Stimulated activated CD8-positive, alpha-beta memory T cell treated with anti-CD3 and anti-CD28 coated beads, Interleukin-15, amount 100 ng/mL, for 24 hours (primary cell): ENCODE data around the gene LENG1.

Experiments
- DNase-seq: peaks from one replicate; pipeline ENCODE4 v3.0.0-alpha.2; 2020; ENCODE audit warnings: low read depth

Gene LENG1

DNA sequence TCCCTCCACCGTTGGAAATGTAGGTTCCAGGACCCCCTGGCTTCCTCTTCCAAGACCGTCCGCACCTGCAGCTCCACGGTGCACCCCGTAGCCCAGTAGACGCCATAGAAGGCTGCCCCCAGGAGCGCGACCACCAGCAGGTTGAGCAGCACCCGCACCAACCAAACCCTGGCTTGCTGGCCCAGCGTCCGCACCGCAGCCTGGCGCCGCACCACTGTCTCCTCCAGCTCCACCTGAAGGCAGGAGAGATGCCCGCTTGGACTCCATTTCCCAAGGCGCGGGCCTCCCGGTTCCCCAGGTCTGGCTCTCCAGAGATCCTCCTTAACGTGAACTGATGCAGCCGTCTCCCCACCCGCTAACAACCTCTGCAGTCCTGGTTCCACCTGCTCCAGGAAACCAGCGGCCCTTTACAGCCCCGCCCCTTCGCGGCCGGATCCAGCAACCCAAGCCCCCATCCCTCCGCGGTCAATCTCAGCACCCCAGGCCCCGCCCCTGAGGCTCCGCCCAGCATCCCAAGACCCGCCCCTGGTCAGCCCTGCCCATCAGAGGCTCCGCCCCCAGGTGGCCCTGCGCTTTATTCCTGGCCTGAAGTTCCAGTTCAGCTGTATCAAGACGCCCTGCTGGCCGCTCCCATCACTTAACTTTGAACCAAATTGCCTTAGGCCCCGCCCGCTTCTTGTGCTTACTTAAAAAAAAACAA lies 5.0 kb upstream of the LENG1 start:
- peak; percentile 26 for DNase-seq

DNA sequence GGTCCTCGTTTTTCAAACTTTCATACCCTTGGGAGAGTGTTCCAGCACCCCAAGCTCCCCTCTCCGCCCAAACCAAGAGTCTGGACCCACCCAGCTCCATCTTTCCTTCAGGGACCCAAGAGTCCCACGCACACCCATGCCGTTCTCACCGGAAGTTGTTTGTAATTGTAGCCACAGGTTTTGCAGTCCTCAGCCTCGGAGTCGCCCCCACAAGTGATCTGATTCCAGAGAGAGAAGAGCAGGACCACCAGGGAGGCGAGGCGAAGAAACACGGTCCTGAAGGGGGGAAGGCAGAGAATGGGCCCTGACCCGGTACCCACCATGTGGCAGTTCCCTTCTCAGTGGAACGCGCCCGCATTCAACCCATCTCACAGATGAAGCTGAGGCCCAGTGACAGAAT lies 3.4 kb upstream of the LENG1 start:
- no peak for DNase-seq

DNA sequence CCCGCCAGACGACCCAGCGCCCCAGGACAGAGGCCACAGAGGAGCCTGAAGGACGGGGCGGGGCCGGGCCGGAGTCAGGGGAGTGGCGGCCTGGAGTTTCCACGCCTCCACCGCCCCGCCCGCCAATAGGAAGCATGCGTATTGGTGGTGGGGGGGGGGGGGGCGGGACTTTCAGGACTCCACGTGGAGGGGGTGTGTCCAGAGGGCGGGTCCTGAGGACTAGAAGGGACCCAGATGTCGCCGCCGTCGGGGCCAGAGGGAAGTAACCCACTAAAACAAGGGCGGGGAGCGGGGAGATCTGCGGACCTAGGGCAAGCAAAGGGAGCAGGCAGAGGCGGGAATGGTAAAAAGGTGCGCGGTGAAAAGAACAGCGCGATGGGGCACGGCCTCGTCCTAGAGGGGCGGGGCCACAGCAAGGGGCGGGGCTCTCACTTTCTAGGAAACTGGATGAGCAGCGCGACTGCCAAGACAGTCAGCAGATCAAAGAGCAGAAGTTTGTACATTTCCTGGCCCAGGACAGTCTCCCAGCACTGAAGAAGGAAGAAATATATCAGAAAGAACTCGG lies 2.8 kb upstream of the LENG1 start:
- peak; percentile 59 for DNase-seq

DNA sequence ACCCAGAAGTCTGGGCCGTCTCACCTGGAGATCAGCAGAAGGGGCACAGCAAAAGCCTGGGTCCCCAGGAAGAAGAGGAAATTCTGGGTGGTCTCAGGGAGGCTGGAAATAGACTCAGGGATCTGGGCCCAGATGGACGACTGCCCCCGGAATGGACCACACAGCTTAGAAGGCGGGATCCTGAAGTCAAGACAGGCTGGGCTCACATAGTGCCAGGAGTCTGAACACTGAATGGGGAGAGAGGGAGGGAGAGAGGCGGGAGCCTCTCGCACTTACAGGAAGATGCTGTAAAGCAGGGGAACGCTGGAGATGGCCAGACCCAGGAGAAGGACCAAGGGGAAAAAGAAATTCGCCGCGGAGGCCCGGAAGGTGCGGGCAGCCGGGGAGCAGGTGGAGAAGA lies 1.3 kb upstream of the LENG1 start:
- no peak for DNase-seq

DNA sequence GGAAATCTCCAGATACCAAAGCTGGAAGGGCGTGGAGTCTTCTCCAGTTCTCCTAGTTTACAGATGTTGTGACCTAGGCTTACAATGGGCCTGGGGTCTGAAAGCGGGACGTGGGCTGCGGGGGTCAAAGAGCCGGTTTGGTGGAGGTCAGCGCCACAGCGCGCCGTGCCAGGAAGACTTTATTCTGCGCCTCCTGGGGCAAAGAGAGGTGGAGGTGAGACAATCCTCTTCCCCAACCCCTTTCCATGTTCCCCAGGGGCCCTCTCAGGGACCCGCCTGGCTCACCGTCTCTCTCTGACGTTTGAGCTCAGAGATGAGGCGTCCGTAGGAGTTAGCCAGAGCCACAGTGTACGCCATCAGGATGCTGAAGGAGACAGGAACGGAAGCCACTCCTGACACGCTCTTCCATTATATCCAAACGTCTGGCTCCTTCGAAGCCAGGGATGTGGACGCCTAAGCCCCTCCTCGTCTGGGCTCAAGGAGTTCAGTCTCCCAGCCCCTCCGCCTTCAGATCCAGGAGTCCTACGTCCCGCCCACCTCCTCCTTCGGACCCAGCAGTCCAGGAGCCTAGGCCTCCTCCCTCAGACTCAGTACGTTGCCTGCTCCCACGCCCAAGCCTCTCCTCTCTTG lies 776 bp upstream of the LENG1 start:
- DNase-seq = no peak

DNA sequence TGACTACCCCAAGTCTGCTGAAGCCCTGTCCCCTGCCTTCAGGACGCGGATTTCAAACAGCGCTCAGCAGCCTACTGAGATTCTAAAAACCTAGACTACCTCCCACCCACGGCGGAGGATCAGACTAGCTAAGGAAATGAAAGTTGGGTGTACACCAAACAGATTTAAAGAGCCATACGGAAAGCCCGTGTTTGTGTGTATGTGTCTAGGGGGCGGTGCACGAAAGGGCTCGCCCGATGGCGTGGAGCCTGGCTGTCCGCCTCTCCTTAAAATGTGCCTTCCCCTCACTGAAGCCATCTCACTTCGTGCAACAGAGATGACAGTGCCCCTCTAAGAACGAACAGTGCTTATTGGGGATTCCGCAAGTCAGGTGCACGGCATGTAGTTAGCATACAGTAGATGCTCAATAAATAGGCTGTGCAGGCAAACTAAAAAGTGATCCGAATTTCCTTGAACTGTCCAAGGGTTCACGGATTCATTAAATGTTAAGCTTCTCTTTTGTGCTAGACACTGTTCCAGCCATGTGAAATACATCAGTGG lies 639 bp downstream of the LENG1 start:
- no peak for DNase-seq

DNA sequence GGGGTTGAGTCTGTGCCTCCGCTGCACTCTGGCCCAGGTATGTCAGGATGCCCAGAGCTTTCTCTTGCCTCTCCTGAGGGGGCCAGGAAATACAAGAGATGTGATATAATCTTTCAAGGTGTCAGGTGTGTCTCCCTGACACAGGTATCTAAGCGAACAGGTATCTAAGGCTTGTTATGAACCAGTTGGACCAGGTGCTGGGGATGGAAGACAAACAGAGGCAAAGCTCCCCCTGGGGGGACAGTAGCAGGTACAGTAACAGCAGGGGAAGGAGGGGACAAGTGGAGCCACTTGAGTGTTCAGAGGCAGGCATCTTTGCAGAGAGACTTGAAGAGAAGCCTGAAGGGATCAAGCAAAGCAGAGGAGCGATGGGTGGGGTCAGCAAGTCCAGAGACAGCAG lies 2.6 kb downstream of the LENG1 start:
- no peak for DNase-seq

DNA sequence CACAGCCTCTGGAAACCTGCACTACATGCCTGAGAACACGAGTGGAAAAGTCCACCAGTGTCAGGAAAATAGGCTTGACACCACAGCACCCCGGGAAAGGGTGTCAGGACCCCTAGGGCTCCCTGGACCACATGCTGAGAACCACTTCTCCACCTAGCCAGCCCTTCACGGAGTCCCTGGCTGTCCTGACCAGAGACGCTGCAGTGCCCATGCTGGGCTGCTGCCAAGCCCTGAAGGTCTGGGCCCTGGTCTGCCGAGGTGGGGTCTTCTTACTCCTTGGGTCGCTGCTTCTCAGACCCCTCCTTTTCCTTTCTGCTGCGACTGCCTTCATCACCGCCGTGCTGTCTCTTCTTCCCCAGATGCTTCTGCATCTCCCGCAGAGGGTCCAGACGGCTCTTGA lies 3.0 kb downstream of the LENG1 start:
- no peak for DNase-seq

DNA sequence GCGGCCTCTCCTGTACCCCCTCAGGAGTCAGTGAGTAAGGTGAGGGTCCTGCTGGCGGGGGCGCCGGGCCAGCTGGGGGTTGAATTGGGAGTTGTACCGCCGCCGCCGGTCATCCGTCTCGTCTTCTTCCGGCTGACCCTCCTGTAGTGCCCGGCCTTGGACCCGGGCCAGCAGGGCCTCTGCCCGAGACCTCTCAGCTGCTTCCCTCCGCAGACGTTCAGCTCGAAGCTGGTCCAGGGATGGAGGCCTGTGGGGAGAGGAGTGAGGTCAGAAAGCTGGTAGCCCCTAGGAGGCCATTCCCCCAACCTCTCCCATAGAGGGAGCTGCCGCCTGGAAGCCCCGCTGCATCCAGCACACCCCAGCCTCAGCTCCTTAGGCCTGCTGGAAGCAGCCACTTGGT lies 3.8 kb downstream of the LENG1 start:
- no peak for DNase-seq

DNA sequence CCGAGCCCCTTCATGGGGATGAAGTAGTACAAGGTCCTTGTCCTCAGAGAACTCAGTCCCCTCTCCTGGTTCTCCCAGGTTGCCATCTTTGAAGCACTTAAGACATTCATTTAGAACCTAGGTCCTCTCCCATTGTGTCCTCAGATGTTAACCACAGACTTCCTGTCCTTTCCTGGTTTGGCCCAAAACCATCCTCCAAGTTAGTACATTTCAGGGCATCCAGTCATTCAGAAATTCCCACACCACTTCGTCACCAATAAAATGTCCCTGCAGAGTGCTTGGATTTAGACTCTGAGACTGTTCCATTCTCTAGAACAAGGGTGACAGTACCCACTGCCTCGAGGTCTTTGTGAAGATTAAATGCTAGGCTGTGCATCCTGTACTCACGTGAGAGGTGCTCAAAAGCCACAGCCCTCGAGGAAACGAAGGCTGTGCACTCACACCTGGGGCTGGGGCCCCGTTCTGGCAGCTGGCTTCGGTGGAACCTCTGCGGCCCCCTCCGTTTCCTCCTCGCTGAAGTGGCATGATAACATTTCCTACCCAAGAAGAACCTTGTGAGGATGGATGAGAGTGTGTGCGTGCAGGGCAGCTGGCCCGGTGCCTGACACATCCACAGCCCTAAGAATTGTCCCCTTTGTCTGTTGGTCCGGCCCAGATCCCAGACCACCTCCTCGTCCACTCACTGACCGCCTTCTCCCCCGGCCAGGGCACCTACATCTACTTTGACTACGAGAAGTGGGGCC lies 4.7 kb downstream of the LENG1 start:
- no peak for DNase-seq

DNA sequence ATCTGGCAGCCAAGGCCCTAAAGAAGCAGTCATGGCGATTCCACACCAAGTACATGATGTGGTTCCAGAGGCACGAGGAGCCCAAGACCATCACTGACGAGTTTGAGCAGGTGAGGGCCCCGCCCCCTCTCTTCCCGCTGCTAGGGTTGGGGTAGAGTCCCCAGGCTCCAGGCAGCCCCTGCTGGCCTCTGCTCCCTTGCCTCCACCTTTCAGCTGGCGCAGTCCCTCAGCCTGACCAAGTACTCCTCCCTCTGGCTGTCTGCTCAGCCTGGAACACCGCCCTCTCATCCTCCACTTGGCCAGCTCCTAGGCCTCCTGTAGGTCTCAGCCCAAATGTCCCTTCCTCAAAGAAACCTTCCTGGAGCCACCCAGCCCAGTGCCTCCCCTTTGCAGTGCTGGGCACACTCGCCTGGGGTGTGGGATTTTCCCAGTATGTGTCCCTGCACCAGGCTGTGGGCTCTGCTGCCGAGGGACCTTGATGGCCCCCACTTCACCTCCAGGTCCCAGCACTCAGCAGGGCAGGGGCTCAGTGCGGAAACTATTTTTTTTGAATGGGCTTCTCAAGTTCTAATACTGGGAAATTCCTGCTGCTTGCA lies 5.7 kb downstream of the LENG1 start:
- DNase-seq = no peak

DNA sequence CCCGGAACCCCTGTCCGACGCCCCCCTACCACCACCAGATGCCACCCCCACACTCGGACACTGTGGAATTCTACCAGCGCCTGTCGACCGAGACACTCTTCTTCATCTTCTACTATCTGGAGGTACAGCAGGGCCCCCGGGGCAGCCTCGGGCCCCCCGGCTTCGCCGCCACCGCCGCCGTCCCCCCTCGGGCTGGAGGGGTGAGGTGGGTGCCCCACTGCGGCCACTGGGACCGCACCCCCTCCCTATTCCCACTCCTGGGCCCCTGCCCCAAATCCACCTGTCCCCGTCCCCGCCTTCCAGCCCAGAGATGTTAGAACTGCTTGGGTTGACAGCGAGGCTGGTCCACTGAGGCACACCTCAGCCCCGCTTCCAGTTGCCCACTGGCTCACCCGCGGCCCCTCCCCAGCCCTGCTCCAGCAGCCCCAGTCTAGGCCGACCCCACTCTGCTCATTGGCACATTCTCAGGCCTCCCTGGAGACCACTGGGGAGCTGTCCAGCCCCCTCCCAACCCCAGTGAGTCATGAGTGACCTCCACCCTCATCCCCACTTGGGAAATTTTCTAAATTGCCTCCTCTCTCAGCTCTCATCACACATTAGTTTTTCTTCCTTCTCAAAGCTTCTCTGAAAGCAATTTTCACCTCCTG lies 6.5 kb downstream of the LENG1 start:
- DNase-seq = no peak

DNA sequence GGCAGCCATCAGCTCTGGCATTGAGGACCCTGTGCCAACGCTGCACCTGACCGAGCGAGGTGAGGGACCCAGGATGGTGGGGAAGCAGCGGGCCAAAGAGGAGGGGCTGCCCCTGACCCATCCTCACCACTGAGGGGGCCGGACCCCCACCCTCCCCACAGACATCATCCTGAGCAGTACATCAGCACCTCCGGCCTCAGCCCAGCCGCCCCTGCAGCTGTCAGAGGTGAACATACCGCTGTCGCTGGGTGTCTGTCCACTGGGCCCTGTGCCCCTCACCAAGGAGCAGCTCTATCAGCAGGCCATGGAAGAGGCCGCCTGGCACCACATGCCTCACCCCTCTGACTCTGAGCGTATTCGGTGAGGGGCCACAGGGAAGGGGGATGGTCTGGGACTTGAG lies 7.3 kb downstream of the LENG1 start:
- DNase-seq = no peak

DNA sequence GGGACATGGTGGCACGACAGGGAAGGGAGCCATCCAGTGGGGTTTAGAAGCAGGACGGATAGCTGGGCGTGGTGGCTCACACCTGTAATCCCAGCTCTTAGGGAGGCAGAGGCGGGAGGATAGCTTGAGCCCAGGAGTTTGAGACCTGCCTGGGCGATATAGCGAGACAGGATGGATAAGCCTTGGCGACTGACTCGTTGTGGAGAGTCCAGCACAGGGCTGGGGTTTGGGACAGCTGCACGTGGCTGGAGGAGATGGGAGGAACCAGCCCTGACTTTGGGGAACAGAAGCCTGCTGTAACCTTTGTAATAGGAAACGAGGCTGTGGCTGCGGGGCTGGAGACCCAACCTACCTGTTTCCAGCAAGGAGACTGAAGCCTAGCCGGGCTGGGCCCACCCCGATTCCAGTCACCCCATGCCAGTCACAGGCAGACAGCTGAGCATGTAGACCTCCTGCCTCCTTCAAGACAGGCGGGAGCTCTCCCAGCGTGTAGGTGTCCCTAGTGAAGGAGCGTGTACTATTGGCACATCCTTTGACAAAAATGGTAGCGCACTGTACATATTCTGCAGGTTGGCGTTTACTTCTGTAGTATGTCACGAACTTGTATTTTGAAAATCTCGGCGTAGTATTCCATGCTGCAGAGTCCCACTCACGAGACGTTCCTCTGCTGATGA lies 8.0 kb downstream of the LENG1 start:
- no peak for DNase-seq

DNA sequence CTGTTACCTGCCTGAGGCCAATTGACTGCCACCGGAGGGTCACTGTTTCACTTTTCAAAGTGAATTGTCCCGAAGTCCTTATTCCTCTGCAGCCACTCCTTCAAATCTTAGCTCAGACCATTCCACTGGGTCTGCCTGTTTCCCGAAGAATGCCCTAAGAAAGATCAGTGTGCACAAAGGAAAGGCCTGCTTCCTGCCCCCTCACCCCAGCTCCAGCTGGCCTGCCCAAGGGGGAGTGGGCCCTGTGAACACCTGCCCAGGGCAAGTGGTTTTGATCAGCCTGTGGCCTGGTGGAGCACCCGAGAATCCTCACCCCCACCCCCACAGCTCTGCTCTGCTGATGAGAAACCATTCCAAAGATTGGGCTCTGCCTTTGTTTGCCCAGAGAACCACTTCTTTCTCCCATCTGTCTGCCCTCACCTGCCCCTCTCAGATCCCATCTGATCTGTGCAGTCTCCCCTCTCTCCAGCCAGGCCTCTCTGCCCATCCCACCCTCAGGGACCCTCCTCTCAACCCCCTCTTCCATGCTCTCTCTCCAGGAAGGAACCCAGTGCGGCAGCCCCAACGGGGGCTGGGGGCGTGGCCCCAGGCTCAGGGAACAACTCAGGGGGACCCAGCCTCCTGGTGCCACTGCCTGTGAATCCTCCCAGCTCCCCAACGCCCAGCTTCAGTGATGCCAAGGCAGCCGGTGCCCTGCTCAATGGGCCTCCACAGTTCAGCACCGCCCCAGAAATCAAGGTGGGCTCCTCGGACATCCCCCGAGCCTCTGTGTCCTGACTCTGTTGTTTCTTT lies 10.3 kb downstream of the LENG1 start:
- DNase-seq = no peak

DNA sequence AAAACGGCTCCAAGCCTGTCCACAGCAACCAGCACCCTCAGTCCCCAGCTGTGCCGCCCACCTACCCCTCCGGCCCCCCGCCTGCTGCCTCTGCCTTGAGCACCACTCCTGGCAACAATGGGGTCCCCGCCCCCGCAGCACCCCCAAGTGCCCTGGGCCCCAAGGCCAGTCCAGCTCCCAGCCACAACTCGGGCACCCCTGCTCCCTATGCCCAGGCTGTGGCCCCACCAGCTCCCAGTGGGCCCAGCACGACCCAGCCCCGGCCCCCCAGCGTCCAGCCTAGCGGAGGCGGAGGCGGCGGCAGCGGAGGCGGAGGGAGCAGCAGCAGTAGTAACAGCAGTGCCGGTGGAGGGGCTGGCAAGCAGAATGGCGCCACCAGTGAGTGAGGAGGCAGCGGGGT lies 11.4 kb downstream of the LENG1 start:
- DNase-seq = no peak

DNA sequence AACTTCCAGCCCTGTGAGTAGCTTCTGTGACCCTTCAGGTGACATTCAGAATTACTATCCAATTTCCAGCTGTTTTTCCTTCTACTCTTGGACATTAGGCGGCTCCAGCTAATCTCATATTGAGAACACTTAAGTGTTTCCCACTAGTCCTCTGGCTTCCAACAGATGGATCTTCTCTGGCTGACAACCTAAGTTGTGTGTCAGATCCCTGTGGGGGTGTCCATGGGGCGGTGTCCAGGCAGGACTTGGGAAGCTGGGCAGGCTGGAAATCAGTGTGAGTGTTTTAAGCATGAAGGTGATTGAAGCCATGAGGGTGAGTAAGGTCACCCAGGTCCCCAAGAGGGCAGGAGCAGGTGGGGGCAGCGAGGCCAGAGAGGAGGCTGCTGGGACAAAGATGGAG lies 11.8 kb downstream of the LENG1 start:
- no peak for DNase-seq

DNA sequence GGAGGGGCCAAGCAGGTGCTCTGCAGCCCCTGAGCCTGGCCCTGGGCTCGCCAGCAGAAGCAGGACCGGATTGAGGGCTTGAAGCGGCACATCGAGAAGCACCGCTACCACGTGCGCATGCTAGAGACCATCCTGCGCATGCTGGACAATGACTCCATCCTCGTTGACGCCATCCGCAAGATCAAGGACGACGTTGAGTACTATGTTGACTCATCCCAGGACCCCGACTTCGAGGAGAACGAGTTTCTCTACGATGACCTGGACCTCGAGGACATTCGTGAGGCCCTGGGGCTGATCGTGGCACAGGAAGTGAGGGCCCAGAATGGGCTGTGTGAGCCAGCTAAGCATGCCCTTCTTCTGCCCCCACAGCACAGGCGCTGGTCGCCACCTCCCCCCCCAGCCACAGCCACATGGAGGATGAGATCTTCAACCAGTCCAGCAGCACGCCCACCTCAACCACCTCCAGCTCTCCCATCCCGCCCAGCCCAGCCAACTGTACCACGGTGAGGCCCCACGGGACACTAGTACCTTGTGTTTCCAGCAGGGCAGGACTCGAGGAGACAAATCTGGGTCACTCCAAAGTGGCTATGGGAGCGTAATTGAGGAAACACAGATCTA lies 13.9 kb downstream of the LENG1 start:
- no peak for DNase-seq

DNA sequence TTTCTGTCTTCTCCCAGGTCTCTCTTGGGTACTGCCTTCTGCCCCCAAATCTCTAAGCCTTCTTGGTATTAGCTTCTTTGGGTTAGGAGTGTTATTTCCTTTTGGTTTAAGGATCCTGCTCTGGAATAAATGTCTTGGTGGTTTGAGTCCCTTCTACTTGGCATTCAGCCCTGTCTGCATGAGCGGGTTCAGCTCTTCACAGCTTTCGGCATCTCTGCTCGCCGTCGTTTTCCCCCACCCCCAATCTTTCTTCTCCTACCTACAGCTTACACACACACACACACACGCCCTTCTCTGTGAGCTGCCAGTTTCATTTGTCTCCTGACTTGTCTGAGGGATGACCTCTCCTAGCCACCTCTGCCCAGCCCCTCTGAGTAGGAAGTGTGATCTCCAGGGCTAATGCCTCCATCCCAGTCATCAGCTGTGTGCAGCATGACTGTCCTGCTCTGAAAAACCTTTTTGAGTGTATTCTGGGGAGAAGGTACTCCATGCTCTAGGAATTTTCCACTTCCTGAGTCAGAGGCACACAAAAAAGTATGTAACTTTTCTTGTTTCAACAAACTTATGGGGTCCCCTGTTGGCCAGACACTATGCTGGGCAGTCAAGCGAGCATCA lies 17.2 kb downstream of the LENG1 start:
- DNase-seq = no peak

DNA sequence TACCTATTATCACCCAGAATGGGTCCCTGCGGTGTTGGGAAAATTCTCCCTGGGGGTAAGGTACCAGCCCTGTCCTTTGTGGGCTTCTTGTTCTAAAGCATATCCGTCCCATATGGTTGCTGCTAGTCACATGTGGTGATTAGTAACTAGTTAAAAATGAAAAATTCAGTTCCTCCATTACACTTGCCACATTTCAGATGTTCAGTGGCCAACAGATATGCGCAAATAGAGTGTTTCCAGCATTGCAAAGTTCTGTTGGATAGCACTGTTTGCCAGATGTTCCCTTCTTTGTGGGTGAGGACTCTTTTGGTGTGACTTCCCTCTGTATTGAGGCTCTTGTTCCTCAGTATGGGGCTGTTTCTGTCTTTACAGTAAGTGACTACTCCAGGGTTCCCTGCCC lies 18.2 kb downstream of the LENG1 start:
- no peak for DNase-seq
